H1 (cell line): ENCODE measurements around the gene GRIA4. TPM values are rescaled to one million over a fixed set of nuclear protein-coding genes. Genes with fewer than 3 reads are reported as not detected.

Experiments used
- CTCF ChIA-PET: fragments of 300-600 bp; sonication (Branson Sonifier 250); formaldehyde crosslinking; loops from one replicate; lab custom pipeline; 2021; ENCODE audit not compliant: partially characterized antibody; lab: Charles Lee
- POLR2A ChIA-PET: fragments of 300-600 bp; sonication (Branson Sonifier 250); formaldehyde crosslinking; loops from one replicate; lab custom pipeline; 2021; ENCODE audit warnings: inconsistent platforms; ENCODE audit not compliant: partially characterized antibody; lab: Charles Lee
- DNase-seq, 2 experiments: peaks; one replicate each; pipeline versions ENCODE4 v3.0.0 to v3.0.0-alpha.2; 2010 to 2022; ENCODE audit warnings: low spot score in 2 of 2, low read depth in 1 of 2, mixed read lengths in 1 of 2
- FAIRE-seq: peaks from 2 replicates; lab custom pipeline; 2011; peaks lifted over from hg19 to GRCh38; lab: Jason Lieb, UNC
- H2AFZ ChIP-seq: 2 replicates; pipeline ENCODE4 v1.8.1; 2012; ENCODE audit warnings: low read length, inconsistent platforms
- H2AK5ac ChIP-seq: 2 replicates; pipeline ENCODE4 v1.6.1; 2013; ENCODE audit warnings: low read depth, low read length
- H2BK120ac ChIP-seq: replicated peaks from 2 replicates; pipeline ENCODE3; 2013; ENCODE audit warnings: low read depth, low read length, inconsistent platforms
- H2BK12ac ChIP-seq: 2 replicates; pipeline ENCODE4 v1.6.1; 2013; ENCODE audit warnings: low read depth, low read length
- H2BK15ac ChIP-seq: 2 replicates; pipeline ENCODE4 v1.6.1; 2013; ENCODE audit warnings: low read length
- H2BK20ac ChIP-seq: 2 replicates; pipeline ENCODE4 v1.6.1; 2013; ENCODE audit warnings: low read length
- H2BK5ac ChIP-seq: 2 replicates; pipeline ENCODE4 v1.6.1; 2013; ENCODE audit warnings: low read depth, low read length
- H3K14ac ChIP-seq: 2 replicates; pipeline ENCODE4 v1.6.1; 2013; ENCODE audit warnings: inconsistent platforms; ENCODE audit not compliant: insufficient read length
- H3K18ac ChIP-seq: 2 replicates; pipeline ENCODE4 v1.6.1; 2013; ENCODE audit warnings: low read length; ENCODE audit errors: extremely low read depth
- H3K23ac ChIP-seq: 2 replicates; pipeline ENCODE4 v1.6.1; 2013; ENCODE audit warnings: inconsistent platforms; ENCODE audit not compliant: insufficient read length
- H3K23me2 ChIP-seq: 2 replicates; pipeline ENCODE4 v1.6.1; 2013; ENCODE audit warnings: low read depth, low read length
- H3K27ac ChIP-seq: 2 replicates; pipeline ENCODE4 v1.6.1; 2011; ENCODE audit warnings: low read depth, low read length, inconsistent platforms
- H3K27me3 ChIP-seq, 4 experiments: replicated peaks in 1 of 4; 1 replicate in 1 of 4; 2 replicates in 3 of 4; pipeline versions ENCODE4 v1.6.1 to v1.8.1; 2011 to 2013; ENCODE audit warnings: low read length in 3 of 4, mild to moderate bottlenecking in 3 of 4, inconsistent platforms in 2 of 4, mixed read lengths in 2 of 4, moderate library complexity in 1 of 4; ENCODE audit not compliant: control insufficient read depth in 3 of 4, insufficient read depth in 3 of 4; ENCODE audit errors: extremely low read depth in 1 of 4
- H3K36me3 ChIP-seq, 4 experiments: 2 replicates each; pipeline versions ENCODE4 v1.6.1 to v1.8.1; 2011 to 2013; ENCODE audit warnings: mild to moderate bottlenecking in 4 of 4, low read length in 3 of 4, moderate library complexity in 2 of 4, control low read depth in 1 of 4, inconsistent platforms in 1 of 4; ENCODE audit not compliant: insufficient read depth in 4 of 4, control insufficient read depth in 2 of 4
- H3K4ac ChIP-seq: replicated peaks from 2 replicates; pipeline ENCODE3; 2013; ENCODE audit warnings: low read length, low read depth, mixed read lengths, inconsistent platforms; ENCODE audit not compliant: insufficient read length
- H3K4me1 ChIP-seq, 4 experiments: replicated peaks in 1 of 4; 1 replicate in 1 of 4; 2 replicates in 3 of 4; pipeline versions ENCODE4 v1.6.1 to v1.8.1; 2011 to 2013; ENCODE audit warnings: low read length in 3 of 4, inconsistent platforms in 2 of 4, mixed read lengths in 1 of 4; ENCODE audit not compliant: insufficient read depth in 4 of 4, control insufficient read depth in 3 of 4
- H3K4me2 ChIP-seq, 2 experiments: 2 replicates each; pipeline versions ENCODE4 v1.6.1 to v1.8.1; 2011 to 2013; ENCODE audit warnings: low read depth in 2 of 2, low read length in 2 of 2, control low read depth in 1 of 2, inconsistent platforms in 1 of 2, mild to moderate bottlenecking in 1 of 2; ENCODE audit not compliant: insufficient read depth in 1 of 2
- H3K4me3 ChIP-seq, 4 experiments: fragments of 200-600, 300-600 bp in 1 of 4; sonication (generic), shearing (Covaris generic), sonication (Bioruptor Twin) in 1 of 4; 2 replicates each; pipeline versions ENCODE4 v1.5.1 to v1.8.1; 2011 to 2016; ENCODE audit warnings: low read length in 4 of 4, low read depth in 3 of 4, control low read depth in 2 of 4, inconsistent platforms in 2 of 4, mild to moderate bottlenecking in 2 of 4, mixed read lengths in 1 of 4, moderate library complexity in 1 of 4; ENCODE audit not compliant: insufficient read depth in 2 of 4; ENCODE audit errors: extremely low read depth in 1 of 4
- H3K56ac ChIP-seq: replicated peaks from 2 replicates; pipeline ENCODE3; 2013; ENCODE audit warnings: low read depth, mild to moderate bottlenecking, mixed read lengths, low read length, inconsistent platforms; ENCODE audit not compliant: insufficient read length
- H3K79me1 ChIP-seq: 2 replicates; pipeline ENCODE4 v1.6.1; 2013; ENCODE audit warnings: low read depth, low read length, control low read depth
- H3K79me2 ChIP-seq, 2 experiments: 2 replicates each; pipeline versions ENCODE4 v1.6.1 to v1.8.1; 2012 to 2013; ENCODE audit warnings: low read length in 2 of 2, mild to moderate bottlenecking in 2 of 2, inconsistent platforms in 1 of 2; ENCODE audit not compliant: insufficient read depth in 2 of 2, control insufficient read depth in 1 of 2
- H3K9ac ChIP-seq, 4 experiments: replicated peaks in 1 of 4; 1 replicate in 1 of 4; 2 replicates in 3 of 4; pipeline versions ENCODE4 v1.6.1 to v1.8.1; 2011 to 2013; ENCODE audit warnings: low read depth in 3 of 4, low read length in 3 of 4, control low read depth in 2 of 4, mild to moderate bottlenecking in 2 of 4, moderate library complexity in 2 of 4, inconsistent platforms in 1 of 4; ENCODE audit errors: extremely low read depth in 1 of 4
- H3K9me3 ChIP-seq, 2 experiments: 2 replicates each; pipeline versions ENCODE4 v1.6.1 to v1.8.1; 2012 to 2013; ENCODE audit warnings: mild to moderate bottlenecking in 2 of 2, moderate library complexity in 2 of 2, control low read depth in 1 of 2, inconsistent platforms in 1 of 2, low read depth in 1 of 2, low read length in 1 of 2, mixed read lengths in 1 of 2; ENCODE audit not compliant: insufficient read depth in 2 of 2
- H4K20me1 ChIP-seq, 2 experiments: replicated peaks in 1 of 2; 2 replicates each; pipeline versions ENCODE3 to v1.8.1; 2011 to 2013; ENCODE audit warnings: inconsistent platforms in 2 of 2, low read length in 2 of 2, mild to moderate bottlenecking in 1 of 2; ENCODE audit not compliant: insufficient read depth in 2 of 2, control insufficient read depth in 1 of 2
- H4K5ac ChIP-seq: 2 replicates; pipeline ENCODE4 v1.6.1; 2013; ENCODE audit warnings: low read length, low read depth, mixed read lengths, inconsistent platforms; ENCODE audit not compliant: insufficient read length
- H4K8ac ChIP-seq: 2 replicates; pipeline ENCODE4 v1.8.0; 2013; ENCODE audit warnings: mild to moderate bottlenecking, moderate library complexity, low read length, inconsistent platforms; ENCODE audit not compliant: insufficient read depth; ENCODE audit errors: extremely low read depth
- H4K91ac ChIP-seq: replicated peaks from 2 replicates; pipeline ENCODE3; 2013; ENCODE audit warnings: low read length, mixed read lengths, inconsistent platforms; ENCODE audit not compliant: insufficient read length
- BCL11A ChIP-seq, 2 experiments: IDR thresholded peaks; one replicate each; pipeline ENCODE4 v1.6.1; 2011; ENCODE audit warnings: low read depth in 2 of 2, low read length in 2 of 2, mild to moderate bottlenecking in 2 of 2
- BRCA1 ChIP-seq: IDR thresholded peaks from 2 replicates; pipeline ENCODE4 v1.6.1; 2012; ENCODE audit warnings: low read depth, low read length, improper control_type of control experiment
- CBX5 ChIP-seq: fragments of 300-800, 300-1000 bp; sonication (generic); IDR thresholded peaks from 2 replicates; pipeline ENCODE4 v1.7.1; 2016; ENCODE audit warnings: antibody characterized with exemption, low read length, low read depth
- CHD1 ChIP-seq: IDR thresholded peaks from 2 replicates; pipeline ENCODE4 v1.6.1; 2012; ENCODE audit warnings: low read depth, low read length, improper control_type of control experiment
- JUND ChIP-seq: IDR thresholded peaks from 2 replicates; pipeline ENCODE4 v1.6.1; 2011; ENCODE audit warnings: mild to moderate bottlenecking, improper control_type of control experiment, low read length
- KDM5A ChIP-seq: fragments of 200-600 bp; IDR thresholded peaks from 2 replicates; pipeline ENCODE4 v1.7.1; 2012; ENCODE audit warnings: mild to moderate bottlenecking, low read length, inconsistent platforms, mixed read lengths
- POLR2A ChIP-seq, 2 experiments: IDR thresholded peaks; 1 replicate in 1 of 2; 2 replicates in 1 of 2; pipeline ENCODE4 v1.6.1; 2011; ENCODE audit warnings: low read depth in 2 of 2, low read length in 2 of 2, mild to moderate bottlenecking in 2 of 2; ENCODE audit errors: control extremely low read depth in 1 of 2
- RNF2 ChIP-seq: fragments of 200-900, 300-1000 bp; sonication (generic); IDR thresholded peaks from 2 replicates; pipeline ENCODE4 v1.7.1; 2016; ENCODE audit warnings: borderline replicate concordance, low read depth, mild to moderate bottlenecking, antibody characterized with exemption, low read length; ENCODE audit not compliant: poor library complexity, severe bottlenecking; ENCODE audit errors: missing control alignments
- SP4 ChIP-seq: IDR thresholded peaks from 2 replicates; pipeline ENCODE4 v1.6.1; 2012; ENCODE audit warnings: low read length, inconsistent platforms
- WGBS, 2 experiments: shearing (Covaris generic) in 1 of 2; methylation state at CpG; one replicate each; pipeline versions ENCODE4 v1.1.6 to v1.1.7; 2013 to 2015; ENCODE audit warnings: low lambda C conversion rate in 2 of 2, mixed read lengths in 2 of 2, inconsistent platforms in 1 of 2, low coverage in 1 of 2, missing lambda C conversion rate in 1 of 2; ENCODE audit not compliant: insufficient replicate concordance in 2 of 2, insufficient coverage in 1 of 2, insufficient read length in 1 of 2; ENCODE audit errors: extremely low coverage in 1 of 2, missing lambda C conversion rate in 1 of 2; 5-methylcytosine and 5-hydroxymethylcytosine counted together
- polyA plus RNA-seq, 7 experiments: library from polyadenylated mRNA; depleted of rRNA in 3 of 7; stranded (reverse) in 5 of 7; unstranded in 2 of 7; fragments of >200 nt in 5 of 7; fragments of 200-250 nt in 2 of 7; gene quantifications; 1 replicate in 5 of 7; 2 replicates in 1 of 7; 4 replicates in 1 of 7; pipeline versions ENCODE4 v1.2.1 to v1.2.3, GENCODE V29; 2011 to 2013; ENCODE audit warnings: missing spikeins in 2 of 7, mixed read lengths in 2 of 7
- total RNA-seq: library from RNA; stranded (reverse); fragmentation: NEBNext Ultra II Directional; extraction: Animal tissue kit (Norgen Biotek cat#: 25700); gene quantifications from 2 replicates; pipeline ENCODE4 v1.2.1, GENCODE V29; 2021
- TF ChIP-seq, protein P1 (sequence below), 3 experiments: IDR thresholded peaks; 1 replicate in 2 of 3; 2 replicates in 1 of 3; pipeline versions ENCODE4 v1.5.1 to v1.6.1; 2011; ENCODE audit warnings: low read length in 3 of 3, mild to moderate bottlenecking in 3 of 3, inconsistent platforms in 2 of 3, low read depth in 1 of 3, moderate library complexity in 1 of 3; ENCODE audit not compliant: insufficient read depth in 1 of 3; ENCODE audit errors: control extremely low read depth in 1 of 3

Gene GRIA4
- total and polyA plus RNA-seq, 2 of the 8 experiments (the other 6 are each of a cell fraction or from before 2014, with no cell fraction given): 12.5 to 21.8 TPM

- no peak overlapping the region for H3K23ac ChIP-seq
- no peaks in the 10 kb centered on the region for H3K36me3 ChIP-seq
- H3K4me3 ChIP-seq: no peak overlapping the region
- no peak overlapping the region for H3K4ac ChIP-seq
- no peaks in the 10 kb centered on the region for H3K9me3 ChIP-seq
- H4K20me1 ChIP-seq: no peaks in the 10 kb centered on the region
- no peak overlapping the region for H2AFZ ChIP-seq
- no peaks in the 10 kb centered on the region for H3K23me2 ChIP-seq
- no peaks in the 10 kb centered on the region for H3K79me1 ChIP-seq
- H4K91ac ChIP-seq: no peak overlapping the region
- H2BK5ac ChIP-seq: no peak overlapping the region
- H3K27me3 ChIP-seq: no peaks in the 10 kb centered on the region
- H3K56ac ChIP-seq: no peak overlapping the region
- DNase-seq (no peak), FAIRE-seq (no peak)
- no peak overlapping the region for H3K9ac ChIP-seq
- H3K79me2 ChIP-seq: no peaks in the 10 kb centered on the region
- no peak overlapping the region for H3K27ac ChIP-seq
- no peak overlapping the region for H2AK5ac ChIP-seq
- H3K18ac ChIP-seq: no peak overlapping the region
- POLR2A ChIA-PET: no interaction called here
- H4K5ac ChIP-seq: no peak overlapping the region
- CTCF ChIA-PET: no interaction called here
- H2BK15ac ChIP-seq: no peak overlapping the region
- H3K14ac ChIP-seq: no peak overlapping the region
- 87% methylated on average over 4 of the region's 4 CpGs; no CpG with 5 or more reads in 1 of the 2 experiments for WGBS, 2 experiments
- no peak overlapping the region for H2BK120ac ChIP-seq
- H2BK20ac ChIP-seq: no peak overlapping the region
- H2BK12ac ChIP-seq: no peak overlapping the region
- no peak overlapping the region for H3K4me2 ChIP-seq
- TF ChIP-seq POLR2A (IDR thresholded peaks at IDR 0.05; ENCODE audit: control extremely low read depth in 1 of 2, low read depth in 2 of 2, low read length in 2 of 2) (no peak), JUND (no peak), BCL11A (IDR thresholded peaks at IDR 0.05; ENCODE audit: low read depth in 2 of 2, low read length in 2 of 2) (no peak), RNF2 (no peak), CHD1 (no peak), KDM5A (no peak), SP4 (no peak), BRCA1 (no peak), CBX5 (no peak)
- TF ChIP-seq, protein P1, sequence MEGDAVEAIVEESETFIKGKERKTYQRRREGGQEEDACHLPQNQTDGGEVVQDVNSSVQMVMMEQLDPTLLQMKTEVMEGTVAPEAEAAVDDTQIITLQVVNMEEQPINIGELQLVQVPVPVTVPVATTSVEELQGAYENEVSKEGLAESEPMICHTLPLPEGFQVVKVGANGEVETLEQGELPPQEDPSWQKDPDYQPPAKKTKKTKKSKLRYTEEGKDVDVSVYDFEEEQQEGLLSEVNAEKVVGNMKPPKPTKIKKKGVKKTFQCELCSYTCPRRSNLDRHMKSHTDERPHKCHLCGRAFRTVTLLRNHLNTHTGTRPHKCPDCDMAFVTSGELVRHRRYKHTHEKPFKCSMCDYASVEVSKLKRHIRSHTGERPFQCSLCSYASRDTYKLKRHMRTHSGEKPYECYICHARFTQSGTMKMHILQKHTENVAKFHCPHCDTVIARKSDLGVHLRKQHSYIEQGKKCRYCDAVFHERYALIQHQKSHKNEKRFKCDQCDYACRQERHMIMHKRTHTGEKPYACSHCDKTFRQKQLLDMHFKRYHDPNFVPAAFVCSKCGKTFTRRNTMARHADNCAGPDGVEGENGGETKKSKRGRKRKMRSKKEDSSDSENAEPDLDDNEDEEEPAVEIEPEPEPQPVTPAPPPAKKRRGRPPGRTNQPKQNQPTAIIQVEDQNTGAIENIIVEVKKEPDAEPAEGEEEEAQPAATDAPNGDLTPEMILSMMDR (IDR thresholded peaks at IDR 0.05; ENCODE audit: control extremely low read depth in 1 of 3, insufficient read depth in 1 of 3, low read depth in 1 of 3, low read length in 3 of 3): no peak
- H4K8ac ChIP-seq: no peak overlapping the region
- H3K4me1 ChIP-seq: no peaks in the 10 kb centered on the region
These were observed 38.9 kb downstream of the GRIA4 start for GRCh38 chr11:105648762-105649161.
